GM12878 (cell line): ENCODE data around the gene FHL3. TPM values are rescaled to one million over a fixed set of nuclear protein-coding genes. Genes with fewer than 3 reads are reported as not detected.

Source experiments
- CBFB ChIP-seq: IDR thresholded peaks from 2 replicates; pipeline ENCODE4 v1.6.1; 2016; ENCODE audit warnings: antibody characterized with exemption, low read depth
- CHD2 ChIP-seq: IDR thresholded peaks from 2 replicates; pipeline ENCODE4 v1.6.1; 2011; ENCODE audit warnings: low read depth, low read length, improper control_type of control experiment, borderline replicate concordance
- CTCF ChIP-seq, 3 experiments: IDR thresholded peaks in 2 of 3; conservative IDR thresholded peaks in 1 of 3; 2 replicates each; pipeline ENCODE4 v1.5.1; 2011; ENCODE audit warnings: low read depth in 3 of 3, low read length in 3 of 3, mild to moderate bottlenecking in 3 of 3, control low read depth in 2 of 3, moderate library complexity in 2 of 3, inconsistent platforms in 1 of 3, mixed read lengths in 1 of 3; ENCODE audit not compliant: control insufficient read depth in 2 of 3, insufficient read depth in 1 of 3; ENCODE audit errors: extremely low read depth in 1 of 3
- ELK1 ChIP-seq: IDR thresholded peaks from 2 replicates; pipeline ENCODE4 v1.6.1; 2012; ENCODE audit warnings: low read depth, low read length, improper control_type of control experiment
- ESRRA ChIP-seq: IDR thresholded peaks from 2 replicates; pipeline ENCODE4 v1.6.1; 2012; ENCODE audit warnings: mild to moderate bottlenecking, low read length, improper control_type of control experiment
- GABPA ChIP-seq: IDR thresholded peaks from 2 replicates; pipeline ENCODE4 v1.6.1; 2014; ENCODE audit warnings: antibody characterized with exemption, low read depth, mild to moderate bottlenecking, inconsistent platforms
- HDAC6 ChIP-seq: fragments of 200-600 bp; sonication (generic); IDR thresholded peaks from one replicate; pipeline ENCODE4 v1.8.0; 2017; ENCODE audit warnings: antibody characterized with exemption; ENCODE audit not compliant: unreplicated experiment
- IKZF1 ChIP-seq: fragments of 450-650 bp; conservative IDR thresholded peaks from 2 replicates; pipeline ENCODE4 v1.6.1; 2017; ENCODE audit warnings: antibody characterized with exemption, mild to moderate bottlenecking
- JUNB ChIP-seq: IDR thresholded peaks from 2 replicates; pipeline ENCODE4 v1.6.1; 2016; ENCODE audit warnings: antibody characterized with exemption, mild to moderate bottlenecking
- KAT2A ChIP-seq: conservative IDR thresholded peaks from 2 replicates; pipeline ENCODE4 v1.6.1; 2011; ENCODE audit warnings: low read depth, low read length; ENCODE audit not compliant: control insufficient read depth
- KLF5 ChIP-seq: fragments of 450-650 bp; IDR thresholded peaks from 2 replicates; pipeline ENCODE4 v1.6.1; 2014; ENCODE audit warnings: mild to moderate bottlenecking; ENCODE audit not compliant: partially characterized antibody
- MLLT1 ChIP-seq: fragments of 450-650 bp; IDR thresholded peaks from 2 replicates; pipeline ENCODE4 v1.6.1; 2016; ENCODE audit warnings: mild to moderate bottlenecking
- MXI1 ChIP-seq: fragments of 150-350 bp; IDR thresholded peaks from 2 replicates; pipeline ENCODE4 v1.6.1; 2011; ENCODE audit warnings: low read depth, mild to moderate bottlenecking, inconsistent platforms, low read length, improper control_type of control experiment
- RAD21 ChIP-seq: IDR thresholded peaks from 2 replicates; pipeline ENCODE4 v1.6.1; 2011; ENCODE audit warnings: mild to moderate bottlenecking, low read depth, low read length, moderate library complexity; ENCODE audit not compliant: insufficient read depth
- RELA ChIP-seq: fragments of 450-650 bp; IDR thresholded peaks from 2 replicates; pipeline ENCODE4 v1.8.0; 2014; ENCODE audit warnings: borderline replicate concordance; ENCODE audit not compliant: partially characterized antibody
- SKIL ChIP-seq: fragments of 450-650 bp; IDR thresholded peaks from 2 replicates; pipeline ENCODE4 v1.6.1; 2017; ENCODE audit warnings: mild to moderate bottlenecking, low read depth, inconsistent platforms; ENCODE audit not compliant: poor library complexity, severe bottlenecking
- TARDBP ChIP-seq: IDR thresholded peaks from 2 replicates; pipeline ENCODE4 v1.6.1; 2016; ENCODE audit warnings: borderline replicate concordance
- USF1 ChIP-seq: IDR thresholded peaks from 2 replicates; pipeline ENCODE4 v1.6.1; 2011; ENCODE audit warnings: borderline replicate concordance, low read depth, mild to moderate bottlenecking, moderate library complexity, mixed read lengths, low read length; ENCODE audit not compliant: insufficient read depth; ENCODE audit errors: extremely low read length
- polyA plus RNA-seq, 11 experiments: library from polyadenylated mRNA; depleted of rRNA in 4 of 11; unstranded in 6 of 11; stranded (reverse) in 5 of 11; fragments of >200 nt; fragmentation: Nextera tagmentation in 4 of 11; fragmentation: Illumina TruSeq in 1 of 11; extraction: Ambion mirVana in 4 of 11; extraction: Trizol in 1 of 11; gene quantifications; 1 replicate in 1 of 11; 2 replicates in 10 of 11; pipeline versions ENCODE4 v1.2.1 to v1.2.3, GENCODE V29; 2011 to 2016; ENCODE audit warnings: inconsistent platforms in 2 of 11, missing spikeins in 2 of 11, low read depth in 1 of 11
- total RNA-seq, 4 experiments: library from RNA; depleted of rRNA in 3 of 4; stranded (reverse); fragments of >200 nt in 3 of 4; fragmentation: Illumina TruSeq in 1 of 4; extraction: Trizol in 1 of 4; gene quantifications; 2 replicates each; pipeline versions ENCODE4 v1.2.1 to v1.2.3, GENCODE V29; 2013 to 2021
- TF ChIP-seq, protein P1 (sequence below): IDR thresholded peaks from 2 replicates; pipeline ENCODE4 v1.6.1; 2011; ENCODE audit warnings: low read depth, mild to moderate bottlenecking, low read length, moderate library complexity, borderline replicate concordance; ENCODE audit errors: extremely low read depth

The FHL3 gene
- total and polyA plus RNA-seq, 10 of the 15 experiments (the other 5 are each of a cell fraction or from before 2014, with no cell fraction given), result 0.26 to 13.9 (median 7.9) TPM

DNA sequence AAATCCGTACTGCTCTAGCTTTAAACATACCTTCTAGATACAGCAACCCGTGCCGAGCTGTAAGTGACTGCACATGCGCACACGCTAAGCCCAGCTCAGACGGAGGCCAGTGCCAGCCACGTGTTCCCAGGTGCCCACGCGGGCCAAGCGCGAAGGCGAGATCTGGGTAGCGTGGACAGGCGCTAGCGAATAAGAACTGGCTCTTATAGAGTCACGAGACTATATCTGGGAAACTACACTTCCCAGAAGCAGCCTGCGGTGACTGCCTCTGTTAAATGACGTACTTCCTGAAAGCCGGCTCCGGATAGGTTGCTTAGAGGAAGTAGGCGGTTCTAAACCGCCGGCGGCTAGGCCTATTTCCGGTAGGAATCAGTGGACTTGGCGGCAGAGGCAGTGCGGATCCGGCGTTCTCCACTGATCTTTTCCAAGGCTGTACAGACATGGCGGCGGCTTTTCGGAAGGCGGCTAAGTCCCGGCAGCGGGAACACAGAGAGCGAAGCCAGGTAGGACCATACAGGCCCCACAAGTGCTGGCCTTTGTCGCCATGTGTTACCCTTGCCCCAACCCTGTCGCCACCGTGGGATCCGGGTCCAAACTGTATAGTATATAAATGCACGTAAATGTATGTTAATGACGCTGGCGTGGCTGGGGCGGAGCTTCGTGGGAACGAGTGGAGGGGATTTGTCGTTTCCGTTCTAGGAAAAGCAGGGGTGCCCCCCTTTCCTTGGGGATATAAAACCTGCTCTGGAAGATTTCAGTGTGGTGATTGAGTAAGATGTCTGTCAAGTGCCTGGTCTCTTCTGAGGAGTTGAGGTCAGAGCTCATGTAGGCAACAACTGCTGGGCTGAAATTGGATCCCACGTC is 7.3 kb upstream of the FHL3 start, which contains the start of gene UTP11 (continued):
- TF ChIP-seq CTCF (IDR thresholded peaks at IDR 0.05 in 2 of 3, conservative IDR thresholded peaks at IDR 0.05 in 1 of 3; ENCODE audit: control insufficient read depth in 2 of 3, extremely low read depth in 1 of 3, insufficient read depth in 1 of 3, low read depth in 3 of 3, low read length in 3 of 3), result no peak
- peak; percentile 79; the same call in 1 of the 2 replicates for TF ChIP-seq MXI1
- peak; percentile 81 for TF ChIP-seq CHD2
- TF ChIP-seq ESRRA, result no peak
- peak; percentile 85 for TF ChIP-seq MLLT1
- TF ChIP-seq, protein P1, sequence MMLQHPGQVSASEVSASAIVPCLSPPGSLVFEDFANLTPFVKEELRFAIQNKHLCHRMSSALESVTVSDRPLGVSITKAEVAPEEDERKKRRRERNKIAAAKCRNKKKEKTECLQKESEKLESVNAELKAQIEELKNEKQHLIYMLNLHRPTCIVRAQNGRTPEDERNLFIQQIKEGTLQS, result peak; percentile 80; the same call in 1 of the 2 replicates
- peak; percentile 99 for TF ChIP-seq GABPA
- no peak for TF ChIP-seq HDAC6
- TF ChIP-seq TARDBP, result no peak; the same call in 1 of the 2 replicates
- peak; percentile 86 for TF ChIP-seq KLF5
- no peak for TF ChIP-seq SKIL
- TF ChIP-seq ELK1, result no peak
- TF ChIP-seq USF1, result peak; percentile 84
- TF ChIP-seq JUNB, result no peak
- TF ChIP-seq KAT2A, result no peak
- peak; percentile 87 for TF ChIP-seq CBFB
- TF ChIP-seq IKZF1, result peak; percentile 94
- TF ChIP-seq RAD21, result no peak
- TF ChIP-seq RELA, result peak; percentile 12
